A549 (cell line): ENCODE results near the gene CMTR2. TPM values are rescaled to one million over a fixed set of nuclear protein-coding genes. Genes with fewer than 3 reads are reported as not detected.

Experiments used
- ATAC-seq, 2 experiments: fragments of 200-7000 bp in 1 of 2; fragments of >200 bp in 1 of 2; cut with Nextera tagmentation in 1 of 2; cut with Tn5 transposase in 1 of 2; 3 replicates each; pipeline versions ENCODE4 v1.8.0 to v1.9.1; 2018 to 2020; ENCODE audit warnings: mild to moderate bottlenecking in 1 of 2, moderate library complexity in 1 of 2
- CTCF ChIA-PET: fragments of 300-600 bp; sonication (Branson Sonifier 250); formaldehyde crosslinking; extraction: SDS; loops from one replicate; lab custom pipeline; 2021; ENCODE audit warnings: antibody characterized with exemption, inconsistent platforms; lab: Yijun Ruan, JAX
- POLR2A ChIA-PET: fragments of 350-600 bp; formaldehyde crosslinking; extraction: SDS; loops from one replicate; lab custom pipeline; 2021; ENCODE audit warnings: antibody characterized with exemption, inconsistent platforms; lab: Yijun Ruan, JAX
- DNase-seq, 2 experiments: peaks; one replicate each; pipeline versions ENCODE4 v3.0.0 to v3.0.0-alpha.2; 2011 to 2016; ENCODE audit warnings: low read depth in 1 of 2, low spot score in 1 of 2
- FAIRE-seq: peaks from 2 replicates; lab custom pipeline; 2011; peaks lifted over from hg19 to GRCh38; lab: Jason Lieb, UNC
- H3K27ac ChIP-seq, 2 experiments: fragments of >200 bp; sonication (Bioruptor Twin); formaldehyde crosslinking; 3 replicates each; pipeline ENCODE4 v1.5.1; 2016 to 2017
- H3K4me1 ChIP-seq: fragments of >200 bp; sonication (Bioruptor Twin); formaldehyde crosslinking; 3 replicates; pipeline ENCODE4 v1.6.1; 2016
- H3K4me2 ChIP-seq: fragments of >200 bp; sonication (Bioruptor Twin); formaldehyde crosslinking; 3 replicates; pipeline ENCODE4 v1.6.1; 2016
- H3K4me3 ChIP-seq: fragments of >200 bp; sonication (Bioruptor Twin); formaldehyde crosslinking; 3 replicates; pipeline ENCODE4 v1.5.1; 2016
- H3K9me3 ChIP-seq: fragments of >200 bp; sonication (Bioruptor Twin); formaldehyde crosslinking; 3 replicates; pipeline ENCODE4 v1.6.1; 2016
- BHLHE40 ChIP-seq: IDR thresholded peaks from 2 replicates; pipeline ENCODE4 v1.6.1; 2012; ENCODE audit warnings: low read depth, low read length, inconsistent platforms
- CEBPB ChIP-seq, 2 experiments: fragments of >200 bp in 1 of 2; sonication (Bioruptor Twin) in 1 of 2; formaldehyde crosslinking in 1 of 2; IDR thresholded peaks; 2 replicates each; pipeline ENCODE4 v1.6.1; 2012 to 2016
- CHD2 ChIP-seq: fragments of 150-350 bp; IDR thresholded peaks from 2 replicates; pipeline ENCODE4 v1.6.1; 2014; ENCODE audit warnings: low read length; ENCODE audit not compliant: partially characterized antibody
- EHF ChIP-seq: fragments of 250-450 bp; sonication (Bioruptor Pico); IDR thresholded peaks from 2 replicates; pipeline ENCODE4 v1.5.0; 2020; ENCODE audit warnings: mild to moderate bottlenecking
- EHMT2 ChIP-seq: fragments of 200-600 bp; sonication (generic); IDR thresholded peaks from 2 replicates; pipeline ENCODE4 v1.6.1; 2016; ENCODE audit warnings: antibody characterized with exemption, low read depth, mild to moderate bottlenecking, moderate library complexity
- ESRRA ChIP-seq: fragments of 150-350 bp; IDR thresholded peaks from 2 replicates; pipeline ENCODE4 v1.6.1; 2014; ENCODE audit warnings: mild to moderate bottlenecking, low read length, borderline replicate concordance
- FOSB ChIP-seq: fragments of 250-450 bp; sonication (Bioruptor Pico); IDR thresholded peaks from 2 replicates; pipeline ENCODE4 v1.5.0; 2020; ENCODE audit warnings: mild to moderate bottlenecking, moderate library complexity
- FOSL2 ChIP-seq, 2 experiments: fragments of 450-650 bp in 1 of 2; fragments of >200 bp in 1 of 2; sonication (Bioruptor Twin) in 1 of 2; formaldehyde crosslinking; IDR thresholded peaks; 2 replicates each; pipeline versions ENCODE4 v1.5.0 to v1.6.1; 2016 to 2020; ENCODE audit warnings: mild to moderate bottlenecking in 1 of 2, moderate library complexity in 1 of 2
- HOXA7 ChIP-seq: fragments of 250-450 bp; sonication (Bioruptor Pico); IDR thresholded peaks from 2 replicates; pipeline ENCODE4 v1.5.0; 2020; ENCODE audit warnings: mild to moderate bottlenecking, moderate library complexity
- HOXB5 ChIP-seq: fragments of 250-450 bp; sonication (Bioruptor Pico); IDR thresholded peaks from 2 replicates; pipeline ENCODE4 v1.5.0; 2020; ENCODE audit warnings: mild to moderate bottlenecking, moderate library complexity
- JUN ChIP-seq, 2 experiments: fragments of >200 bp; sonication (Bioruptor Twin); formaldehyde crosslinking; IDR thresholded peaks; 2 replicates in 1 of 2; 3 replicates in 1 of 2; pipeline ENCODE4 v1.6.1; 2016 to 2017
- JUNB ChIP-seq: fragments of >200 bp; sonication (Bioruptor Twin); formaldehyde crosslinking; IDR thresholded peaks from 2 replicates; pipeline ENCODE4 v1.6.1; 2016
- KDM1A ChIP-seq: fragments of 200-600 bp; sonication (generic); IDR thresholded peaks from 2 replicates; pipeline ENCODE4 v1.6.1; 2016; ENCODE audit warnings: low read depth, mild to moderate bottlenecking
- NR3C1 ChIP-seq: fragments of >200 bp; sonication (Bioruptor Twin); formaldehyde crosslinking; IDR thresholded peaks from 3 replicates; pipeline ENCODE4 v1.6.1; 2017
- PHF8 ChIP-seq: fragments of 200-600 bp; sonication (generic); IDR thresholded peaks from 2 replicates; pipeline ENCODE4 v1.6.1; 2016; ENCODE audit warnings: low read depth, mild to moderate bottlenecking, antibody characterized with exemption, moderate library complexity, borderline replicate concordance
- POLR2A ChIP-seq: IDR thresholded peaks from 2 replicates; pipeline ENCODE4 v1.6.1; 2012; ENCODE audit warnings: mild to moderate bottlenecking, low read length
- POLR2AphosphoS2 ChIP-seq: conservative IDR thresholded peaks from 2 replicates; pipeline ENCODE4 v1.6.1; 2012; ENCODE audit warnings: low read length, improper control_type of control experiment, inconsistent platforms
- RAD21 ChIP-seq, 2 experiments: fragments of >200 bp in 1 of 2; sonication (Bioruptor Twin) in 1 of 2; formaldehyde crosslinking in 1 of 2; IDR thresholded peaks in 1 of 2; conservative IDR thresholded peaks in 1 of 2; 2 replicates in 1 of 2; 3 replicates in 1 of 2; pipeline ENCODE4 v1.6.1; 2012 to 2018; ENCODE audit warnings: inconsistent platforms in 1 of 2
- RARB ChIP-seq: fragments of 250-450 bp; sonication (Bioruptor Pico); IDR thresholded peaks from 2 replicates; pipeline ENCODE4 v1.8.0; 2021; ENCODE audit warnings: mild to moderate bottlenecking, moderate library complexity
- RCOR1 ChIP-seq: fragments of 150-350 bp; IDR thresholded peaks from 2 replicates; pipeline ENCODE4 v1.6.1; 2014; ENCODE audit warnings: antibody characterized with exemption, low read length, low read depth
- RNF2 ChIP-seq: fragments of 200-600 bp; sonication (generic); IDR thresholded peaks from 2 replicates; pipeline ENCODE4 v1.6.1; 2016; ENCODE audit warnings: low read depth, mild to moderate bottlenecking, antibody characterized with exemption, moderate library complexity, borderline replicate concordance
- TFCP2L1 ChIP-seq: fragments of 250-450 bp; sonication (Bioruptor Pico); IDR thresholded peaks from 2 replicates; pipeline ENCODE4 v1.5.0; 2021; ENCODE audit warnings: mild to moderate bottlenecking
- TP53 ChIP-seq: fragments of 250-450 bp; sonication (Bioruptor Pico); IDR thresholded peaks from 2 replicates; pipeline ENCODE4 v1.5.0; 2021; ENCODE audit warnings: mild to moderate bottlenecking, moderate library complexity
- ZC3H11A ChIP-seq: fragments of 450-650 bp; IDR thresholded peaks from 2 replicates; pipeline ENCODE4 v1.6.1; 2014; ENCODE audit warnings: antibody characterized with exemption, mild to moderate bottlenecking
- ZSCAN20 ChIP-seq: fragments of 250-450 bp; sonication (Bioruptor Pico); IDR thresholded peaks from 2 replicates; pipeline ENCODE4 v1.8.0; 2022; ENCODE audit warnings: mild to moderate bottlenecking, moderate library complexity
- WGBS: methylation state at CpG from one replicate; pipeline ENCODE4 v1.1.6; 2017; ENCODE audit errors: missing lambda C conversion rate; 5-methylcytosine and 5-hydroxymethylcytosine counted together
- polyA plus RNA-seq, 4 experiments: library from polyadenylated mRNA; depleted of rRNA in 3 of 4; stranded (reverse); fragments of >200 nt; fragmentation: RNase III in 1 of 4; extraction: RNeasy Plus Mini Kit Qiagen cat#74134 plus additional on column Dnase treatment in 1 of 4; gene quantifications; 2 replicates in 3 of 4; 3 replicates in 1 of 4; pipeline ENCODE4 v1.2.3, GENCODE V29; 2011 to 2017
- TF ChIP-seq, protein P1 (sequence below): fragments of >200 bp; sonication (Bioruptor Twin); formaldehyde crosslinking; IDR thresholded peaks from 3 replicates; pipeline ENCODE4 v1.5.1; 2016
- TF ChIP-seq, protein P2 (sequence below): IDR thresholded peaks from 2 replicates; pipeline ENCODE4 v1.6.1; 2012
- TF ChIP-seq, protein P3 (sequence below): IDR thresholded peaks from 2 replicates; pipeline ENCODE4 v1.6.1; 2012
- TF ChIP-seq, protein P4 (sequence below): fragments of >200 bp; sonication (Bioruptor Twin); formaldehyde crosslinking; IDR thresholded peaks from 2 replicates; pipeline ENCODE4 v1.6.1; 2016
- TF ChIP-seq, protein P5 (sequence below): fragments of 250-450 bp; sonication (Bioruptor Pico); IDR thresholded peaks from 2 replicates; pipeline ENCODE4 v1.5.0; 2020; ENCODE audit warnings: low read depth, mild to moderate bottlenecking, moderate library complexity

CMTR2 gene
- polyA plus RNA-seq, 2 of the 4 experiments (the other 2 are of a cell fraction), result 16.9 to 34.9 TPM

DNA sequence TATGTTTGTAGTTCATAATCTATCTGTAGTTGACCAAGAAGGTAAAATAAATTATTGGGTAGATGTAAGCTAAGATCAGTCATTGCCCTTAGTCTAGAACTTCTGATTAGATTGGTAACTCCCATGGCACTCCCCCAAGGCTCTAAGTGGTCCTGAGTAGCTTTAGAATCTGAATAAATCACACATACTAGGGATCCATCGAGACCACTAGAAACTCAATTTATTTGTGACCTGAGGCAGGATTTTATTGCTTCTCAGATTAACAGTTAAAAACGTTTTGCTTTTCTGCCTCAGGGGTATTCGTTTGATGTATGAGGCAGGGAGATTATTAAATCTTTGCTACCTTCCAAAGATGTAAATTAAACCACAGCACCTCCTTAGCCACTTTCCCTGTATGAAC, 24.9 kb downstream of the CMTR2 start (continued):
- TF ChIP-seq, protein P1, sequence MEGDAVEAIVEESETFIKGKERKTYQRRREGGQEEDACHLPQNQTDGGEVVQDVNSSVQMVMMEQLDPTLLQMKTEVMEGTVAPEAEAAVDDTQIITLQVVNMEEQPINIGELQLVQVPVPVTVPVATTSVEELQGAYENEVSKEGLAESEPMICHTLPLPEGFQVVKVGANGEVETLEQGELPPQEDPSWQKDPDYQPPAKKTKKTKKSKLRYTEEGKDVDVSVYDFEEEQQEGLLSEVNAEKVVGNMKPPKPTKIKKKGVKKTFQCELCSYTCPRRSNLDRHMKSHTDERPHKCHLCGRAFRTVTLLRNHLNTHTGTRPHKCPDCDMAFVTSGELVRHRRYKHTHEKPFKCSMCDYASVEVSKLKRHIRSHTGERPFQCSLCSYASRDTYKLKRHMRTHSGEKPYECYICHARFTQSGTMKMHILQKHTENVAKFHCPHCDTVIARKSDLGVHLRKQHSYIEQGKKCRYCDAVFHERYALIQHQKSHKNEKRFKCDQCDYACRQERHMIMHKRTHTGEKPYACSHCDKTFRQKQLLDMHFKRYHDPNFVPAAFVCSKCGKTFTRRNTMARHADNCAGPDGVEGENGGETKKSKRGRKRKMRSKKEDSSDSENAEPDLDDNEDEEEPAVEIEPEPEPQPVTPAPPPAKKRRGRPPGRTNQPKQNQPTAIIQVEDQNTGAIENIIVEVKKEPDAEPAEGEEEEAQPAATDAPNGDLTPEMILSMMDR, result no peak
- no peak for TF ChIP-seq FOSB (CRISPR knock-in tag)

DNA sequence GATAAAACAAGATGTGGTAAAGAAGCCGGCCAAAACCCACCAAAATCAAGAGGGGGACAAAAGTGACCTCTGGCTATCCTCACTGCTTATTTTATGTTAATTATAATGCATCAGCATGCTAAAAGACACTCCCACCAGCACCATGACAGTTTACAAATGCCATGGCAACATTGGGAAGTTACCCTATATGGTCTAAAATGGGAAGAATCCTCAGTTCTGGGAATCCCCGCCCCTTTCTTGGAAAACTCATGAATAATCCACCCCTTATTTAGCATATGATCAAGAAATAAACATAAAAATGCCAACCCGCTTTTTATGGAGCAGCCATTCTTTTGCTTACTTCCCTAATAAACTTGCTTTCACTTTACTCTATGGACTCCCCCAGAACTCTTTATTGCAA, 25.6 kb downstream of the CMTR2 start:
- H3K4me3 ChIP-seq, result no peak overlapping the region
- DNase-seq (no peak), ATAC-seq (no peak), FAIRE-seq (no peak)
- H3K4me2 ChIP-seq, result no peak overlapping the region
- WGBS, result 19% methylated on average over 3 of the region's 3 CpGs
- no peaks in the 10 kb centered on the region for H3K9me3 ChIP-seq
- H3K4me1 ChIP-seq, result no peaks in the 10 kb centered on the region
- TF ChIP-seq, protein P2, sequence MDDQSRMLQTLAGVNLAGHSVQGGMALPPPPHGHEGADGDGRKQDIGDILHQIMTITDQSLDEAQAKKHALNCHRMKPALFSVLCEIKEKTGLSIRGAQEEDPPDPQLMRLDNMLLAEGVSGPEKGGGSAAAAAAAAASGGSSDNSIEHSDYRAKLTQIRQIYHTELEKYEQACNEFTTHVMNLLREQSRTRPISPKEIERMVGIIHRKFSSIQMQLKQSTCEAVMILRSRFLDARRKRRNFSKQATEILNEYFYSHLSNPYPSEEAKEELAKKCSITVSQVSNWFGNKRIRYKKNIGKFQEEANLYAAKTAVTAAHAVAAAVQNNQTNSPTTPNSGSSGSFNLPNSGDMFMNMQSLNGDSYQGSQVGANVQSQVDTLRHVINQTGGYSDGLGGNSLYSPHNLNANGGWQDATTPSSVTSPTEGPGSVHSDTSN, result no peak
- TF ChIP-seq EHMT2 (no peak), BHLHE40 (no peak), ZC3H11A (no peak), TP53 (no peak), RAD21 (conservative IDR thresholded peaks at IDR 0.05 in 1 of 2, IDR thresholded peaks at IDR 0.05 in 1 of 2) (no peak), EHF (CRISPR knock-in tag) (no peak), ESRRA (no peak), JUNB (no peak), JUN (IDR thresholded peaks at IDR 0.05) (no peak), HOXA7 (CRISPR knock-in tag) (no peak), PHF8 (no peak), RARB (CRISPR knock-in tag) (no peak), ZSCAN20 (CRISPR knock-in tag) (no peak), CHD2 (no peak), RNF2 (no peak), HOXB5 (no peak)
- TF ChIP-seq, protein P1, result no peak
- TF ChIP-seq, protein P3, sequence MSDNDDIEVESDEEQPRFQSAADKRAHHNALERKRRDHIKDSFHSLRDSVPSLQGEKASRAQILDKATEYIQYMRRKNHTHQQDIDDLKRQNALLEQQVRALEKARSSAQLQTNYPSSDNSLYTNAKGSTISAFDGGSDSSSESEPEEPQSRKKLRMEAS, result no peak
- TF ChIP-seq, protein P4, sequence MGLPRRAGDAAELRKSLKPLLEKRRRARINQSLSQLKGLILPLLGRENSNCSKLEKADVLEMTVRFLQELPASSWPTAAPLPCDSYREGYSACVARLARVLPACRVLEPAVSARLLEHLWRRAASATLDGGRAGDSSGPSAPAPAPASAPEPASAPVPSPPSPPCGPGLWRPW, result no peak
- POLR2A ChIA-PET, result no interaction called here
- CTCF ChIA-PET, result no interaction called here
- H3K27ac ChIP-seq, result no peak overlapping the region

DNA sequence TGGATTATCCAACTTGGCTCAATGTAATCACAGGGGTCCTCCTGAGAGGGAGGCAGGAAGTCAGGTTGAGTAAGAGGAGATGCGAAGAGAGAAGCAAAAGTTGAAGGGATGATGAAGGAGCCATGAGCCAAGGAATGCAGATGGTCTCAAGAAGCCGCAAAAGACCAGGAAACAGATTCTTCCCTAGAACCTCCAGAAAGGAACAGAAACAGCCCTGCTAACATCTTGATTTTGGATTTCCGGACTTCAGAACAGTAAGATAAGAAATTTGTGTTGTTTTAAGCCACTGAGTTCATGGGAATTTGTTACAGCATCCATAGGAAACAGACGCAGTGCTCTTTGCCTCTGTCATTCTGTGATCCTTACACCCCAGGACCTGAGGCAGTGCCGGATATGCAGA, 26.8 kb downstream of the CMTR2 start:
- ATAC-seq, result no peak
- FAIRE-seq, result no peak
- WGBS, result 11% methylated on average over 5 of the region's 5 CpGs
- Histone ChIP-seq H3K4me1 (no peaks in the 10 kb centered on the region), H3K27ac (no peak overlapping the region), H3K9me3 (no peaks in the 10 kb centered on the region), H3K4me2 (no peak overlapping the region), H3K4me3 (no peak overlapping the region)
- ChIA-PET POLR2A (no interaction called here), CTCF (no interaction called here)
- DNase-seq, result no peak
- TF ChIP-seq FOSL2 (IDR thresholded peaks at IDR 0.05) (no peak), FOSL2 (CRISPR knock-in tag; IDR thresholded peaks at IDR 0.05) (no peak), RCOR1 (no peak), POLR2AphosphoS2 (no peak), CEBPB (IDR thresholded peaks at IDR 0.05) (no peak), RARB (CRISPR knock-in tag) (no peak), EHF (CRISPR knock-in tag) (no peak), POLR2A (no peak), KDM1A (no peak), NR3C1 (no peak), HOXB5 (no peak), TFCP2L1 (CRISPR knock-in tag) (no peak)
- TF ChIP-seq, protein P1, result no peak
- TF ChIP-seq, protein P5, sequence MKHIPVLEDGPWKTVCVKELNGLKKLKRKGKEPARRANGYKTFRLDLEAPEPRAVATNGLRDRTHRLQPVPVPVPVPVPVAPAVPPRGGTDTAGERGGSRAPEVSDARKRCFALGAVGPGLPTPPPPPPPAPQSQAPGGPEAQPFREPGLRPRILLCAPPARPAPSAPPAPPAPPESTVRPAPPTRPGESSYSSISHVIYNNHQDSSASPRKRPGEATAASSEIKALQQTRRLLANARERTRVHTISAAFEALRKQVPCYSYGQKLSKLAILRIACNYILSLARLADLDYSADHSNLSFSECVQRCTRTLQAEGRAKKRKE (CRISPR knock-in tag), result no peak
